Measurements from ENCODE around the gene COBL.

The COBL gene

GRCh38 chr7:51186531-51186930 is 130.1 kb downstream of the COBL start:
- DNase-seq = no peak

DNA sequence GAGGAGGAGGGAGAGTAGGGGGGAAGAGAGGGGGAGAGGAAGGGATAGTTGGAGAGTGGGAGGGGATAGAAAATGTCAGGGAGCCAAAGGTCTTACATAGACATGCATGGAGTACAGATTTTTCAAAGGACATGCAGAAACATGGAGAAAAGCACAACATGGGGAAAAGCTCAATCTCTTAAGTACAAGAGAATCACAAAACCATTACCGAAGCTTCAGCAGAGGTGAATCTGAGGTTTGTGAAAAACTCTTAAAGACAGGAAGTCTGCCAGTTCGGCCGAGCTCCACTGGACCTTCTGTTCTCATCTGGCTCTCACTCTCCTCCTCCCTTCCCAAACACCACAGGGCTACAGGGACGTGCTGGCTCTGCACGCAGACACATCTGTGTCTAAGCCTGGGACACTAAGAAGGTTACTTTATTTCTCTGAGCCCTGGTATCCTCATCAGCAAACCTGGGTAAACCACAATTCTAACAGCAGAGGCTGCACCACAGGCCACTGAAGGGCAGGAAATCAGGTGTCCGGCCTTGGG is 133.9 kb downstream of the COBL start:
- no peak for DNase-seq

DNA sequence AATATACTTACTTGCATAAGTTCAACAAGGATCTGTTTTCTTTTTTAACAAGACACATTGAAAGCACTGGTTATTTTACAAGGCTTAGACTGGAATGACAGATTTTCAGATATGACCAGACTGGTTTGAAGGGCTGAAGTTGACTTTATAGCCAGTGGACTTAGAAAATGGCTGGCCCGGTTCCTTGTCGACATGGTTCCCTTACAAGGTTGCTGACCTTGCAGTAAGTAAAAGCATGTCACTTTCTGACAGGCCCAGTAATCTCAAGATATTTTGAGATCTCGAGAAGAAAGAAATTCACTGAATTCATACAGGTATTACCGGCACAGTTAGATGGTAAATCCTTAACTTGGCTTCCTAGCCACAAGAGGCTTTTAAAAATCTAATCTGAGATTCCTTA is 136.5 kb downstream of the COBL start:
- no peak for DNase-seq

DNA sequence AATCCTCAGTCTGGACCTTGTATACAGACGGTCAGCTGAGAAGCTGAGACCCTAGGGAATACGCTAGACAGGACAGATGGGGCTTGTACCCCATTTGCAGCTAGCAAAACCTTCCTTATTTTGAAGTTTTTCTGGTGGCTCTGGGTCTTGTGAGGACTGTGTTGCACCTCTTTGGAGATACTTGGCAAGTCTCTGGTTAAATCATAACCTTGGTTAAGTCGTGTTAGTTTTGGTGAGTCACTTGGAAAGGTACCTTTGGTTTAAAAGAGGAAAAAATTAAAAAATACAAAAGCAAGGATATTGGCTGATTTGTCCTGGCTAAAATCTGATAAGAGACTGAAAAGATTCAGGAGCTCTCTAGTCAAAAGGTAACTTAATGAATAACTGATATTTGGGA is 140.6 kb downstream of the COBL start:
- DNase-seq = no peak

GRCh38 chr7:51175316-51175991 is 141.2 kb downstream of the COBL start:
- DNase-seq = no peak

DNA sequence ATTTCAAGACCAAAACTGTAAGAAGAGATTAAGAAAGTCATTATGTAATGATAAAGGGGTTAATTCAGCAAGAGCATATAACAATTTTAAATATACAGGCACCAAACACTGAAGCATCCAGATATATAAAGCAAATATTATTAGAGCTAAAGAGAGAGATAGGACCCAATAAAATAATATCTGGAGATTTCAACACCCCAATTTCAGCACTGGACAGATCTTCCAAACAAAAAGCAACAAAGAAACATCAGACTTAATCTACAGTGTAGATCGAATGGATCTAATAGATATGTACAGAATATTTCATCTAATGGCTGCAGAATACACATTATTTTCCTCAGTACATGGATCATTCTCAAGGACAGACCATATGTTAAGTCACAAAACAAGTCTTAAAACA is 151.3 kb downstream of the COBL start:
- DNase-seq = no peak

- peak; percentile 64 for DNase-seq
These were observed 153.8 kb downstream of the COBL start for GRCh38 chr7:51162724-51163329.

DNA sequence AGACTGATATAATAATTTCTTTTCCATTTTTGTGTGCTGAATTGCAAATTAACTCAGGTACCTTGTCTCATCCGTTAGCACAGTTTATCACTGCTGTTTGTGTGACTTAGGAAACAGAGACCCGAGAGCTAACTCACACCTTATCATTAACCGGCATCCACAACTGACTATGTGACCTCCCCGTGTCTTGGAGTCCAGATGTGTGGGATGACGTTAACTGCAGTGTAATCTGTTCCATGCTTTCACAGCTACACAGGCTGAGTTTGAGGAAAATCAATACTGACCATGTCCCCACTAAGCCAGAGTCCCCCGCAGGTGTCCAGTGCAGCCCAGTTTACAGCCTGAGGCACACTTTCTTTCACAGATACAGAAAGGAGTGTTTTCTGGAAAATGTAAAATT is 154.7 kb downstream of the COBL start:
- DNase-seq = no peak

DNA sequence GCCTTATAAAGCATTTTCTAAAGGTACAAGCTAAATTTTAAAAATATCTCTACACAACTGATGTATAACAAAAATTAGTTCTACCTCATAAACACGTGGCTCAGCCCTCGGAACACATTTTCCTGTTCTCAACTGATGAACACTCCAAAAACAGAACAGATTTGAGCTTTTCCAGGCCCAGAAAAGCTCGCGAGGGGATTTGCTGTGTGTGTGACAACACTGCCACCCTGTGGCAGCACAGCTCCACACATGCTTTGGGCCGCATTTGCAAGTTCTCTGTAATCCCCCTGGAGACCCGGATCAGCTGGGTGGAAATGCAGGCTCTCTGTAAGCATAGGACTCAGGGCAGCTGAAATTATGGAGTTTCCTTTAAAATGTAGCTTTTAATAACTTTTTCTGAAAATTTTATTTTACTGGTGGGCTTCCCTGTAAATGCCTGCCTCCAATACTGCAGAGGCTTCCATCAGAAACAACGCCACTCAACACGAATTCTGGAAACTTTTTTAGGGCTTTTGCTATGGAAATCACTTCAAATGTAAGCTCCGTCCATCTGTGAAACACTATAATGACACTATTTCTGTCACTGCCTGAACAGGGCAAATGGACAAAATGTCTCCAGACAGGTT is 155.5 kb downstream of the COBL start:
- DNase-seq = peak; percentile 49

DNA sequence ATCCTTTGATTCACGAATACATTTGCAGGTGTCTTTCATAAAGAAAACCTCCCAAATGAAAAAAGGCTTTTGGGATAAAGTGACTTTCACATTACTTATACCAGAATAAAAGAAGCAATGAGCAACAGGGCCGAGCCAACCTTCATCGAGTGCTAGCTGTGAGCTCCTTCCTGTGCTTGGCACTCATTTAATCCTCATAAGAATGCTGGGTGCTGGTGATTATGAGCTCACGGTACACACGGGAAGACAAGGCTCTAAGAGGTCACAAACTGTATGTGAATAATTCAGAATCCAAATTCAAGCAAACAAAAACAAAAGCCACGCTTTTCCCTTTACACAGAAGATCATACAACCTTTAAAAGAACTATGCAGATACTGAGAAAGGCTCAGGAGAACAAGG is 156.2 kb downstream of the COBL start:
- no peak for DNase-seq

DNA sequence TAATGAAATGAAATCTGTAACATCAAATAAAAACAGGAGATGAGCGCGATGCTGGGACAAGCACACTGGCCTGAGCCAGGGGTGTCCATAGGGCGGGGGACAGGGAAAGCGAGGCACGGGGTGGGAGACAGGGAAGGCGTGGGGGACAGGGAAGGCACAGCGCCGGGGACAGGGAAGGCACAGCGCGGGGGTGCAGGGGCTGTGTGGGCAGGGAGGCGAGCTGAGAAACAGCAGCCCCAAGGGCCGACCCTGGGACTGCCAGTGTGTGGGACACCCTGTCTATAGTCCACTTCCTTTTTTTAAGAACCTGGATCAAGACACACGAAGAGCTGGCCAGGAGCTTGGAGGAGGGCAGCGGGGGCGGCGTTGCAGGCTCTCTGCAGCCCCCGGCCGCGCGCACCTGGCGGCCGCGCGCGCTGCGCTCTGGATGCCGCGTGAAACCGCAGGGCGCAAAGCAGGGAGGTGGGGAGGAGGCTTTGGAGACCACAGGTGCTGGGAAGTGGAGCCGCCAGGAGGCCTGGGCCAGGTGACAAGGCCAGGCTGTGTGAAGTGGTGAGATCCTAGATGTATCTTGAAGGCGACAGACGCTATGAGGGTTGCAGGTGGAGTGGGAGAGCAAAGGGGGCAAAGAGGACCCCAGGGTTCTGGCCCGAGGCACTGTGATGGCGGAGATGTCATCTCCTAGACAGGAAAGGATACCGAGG is 157.7 kb downstream of the COBL start:
- DNase-seq = no peak

- no peak for DNase-seq
These were observed 158.4 kb downstream of the COBL start for GRCh38 chr7:51158211-51158610.

GRCh38 chr7:51154201-51154600 is 162.4 kb downstream of the COBL start:
- DNase-seq = no peak

GRCh38 chr7:51152706-51153200 is 163.9 kb downstream of the COBL start:
- DNase-seq = no peak

DNA sequence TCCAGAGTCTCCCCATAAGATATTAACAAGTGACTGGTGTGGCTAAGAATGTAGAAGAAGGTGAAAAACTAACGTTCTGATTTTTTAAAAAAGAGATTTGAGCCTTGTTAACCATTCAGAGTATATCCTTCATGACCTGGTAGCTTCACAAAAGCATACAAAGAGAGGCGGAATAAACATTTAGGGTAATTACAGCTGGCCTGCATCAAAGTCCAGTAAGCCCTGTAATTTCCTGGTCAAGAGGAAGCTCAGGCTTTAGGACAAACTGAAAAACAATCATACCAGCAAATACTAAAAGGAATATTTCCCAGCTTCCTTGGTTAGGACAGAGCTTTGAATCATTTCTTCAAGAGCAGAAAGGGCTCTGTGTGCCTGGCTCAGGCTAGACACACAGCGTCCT is 165.2 kb downstream of the COBL start:
- DNase-seq = no peak

DNA sequence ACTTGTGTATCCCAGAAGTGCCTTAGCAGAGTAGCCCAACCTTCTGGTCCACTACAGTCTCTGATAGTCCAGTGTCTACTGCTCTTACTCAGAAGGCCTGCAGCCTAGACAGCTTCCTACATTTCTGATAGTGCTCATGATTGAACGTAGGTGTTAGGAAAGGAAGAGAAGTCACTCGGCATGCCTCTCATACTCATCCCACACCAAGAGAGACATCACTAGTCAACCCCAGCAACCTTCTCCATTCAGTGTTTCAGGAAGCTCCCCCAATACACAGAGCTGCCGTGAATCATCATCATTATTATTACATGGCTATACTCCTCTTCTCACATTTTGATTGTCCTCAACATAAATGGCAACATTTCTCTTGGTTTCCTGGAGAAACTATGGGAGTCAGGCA is 166.4 kb downstream of the COBL start:
- no peak for DNase-seq

DNA sequence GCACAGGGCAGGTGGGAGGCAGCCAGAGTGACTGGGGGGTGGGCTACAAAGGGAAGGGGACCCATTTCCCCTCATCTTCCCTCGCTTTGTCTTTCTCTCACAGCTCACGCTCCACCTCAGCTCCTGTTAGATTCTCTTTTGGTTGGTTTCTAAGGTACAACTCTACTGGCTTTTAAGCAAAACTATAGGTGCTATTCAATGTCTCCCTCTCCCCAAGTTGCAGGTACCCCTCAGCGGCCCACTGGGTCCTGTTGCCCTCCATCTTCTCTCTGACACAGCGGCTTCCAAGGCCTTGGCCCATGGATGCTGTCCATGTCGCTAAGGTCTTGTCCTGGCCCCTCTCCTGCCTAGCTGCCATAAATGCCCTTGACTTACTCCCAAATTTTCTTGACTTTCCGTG is 168.4 kb downstream of the COBL start:
- no peak for DNase-seq

DNA sequence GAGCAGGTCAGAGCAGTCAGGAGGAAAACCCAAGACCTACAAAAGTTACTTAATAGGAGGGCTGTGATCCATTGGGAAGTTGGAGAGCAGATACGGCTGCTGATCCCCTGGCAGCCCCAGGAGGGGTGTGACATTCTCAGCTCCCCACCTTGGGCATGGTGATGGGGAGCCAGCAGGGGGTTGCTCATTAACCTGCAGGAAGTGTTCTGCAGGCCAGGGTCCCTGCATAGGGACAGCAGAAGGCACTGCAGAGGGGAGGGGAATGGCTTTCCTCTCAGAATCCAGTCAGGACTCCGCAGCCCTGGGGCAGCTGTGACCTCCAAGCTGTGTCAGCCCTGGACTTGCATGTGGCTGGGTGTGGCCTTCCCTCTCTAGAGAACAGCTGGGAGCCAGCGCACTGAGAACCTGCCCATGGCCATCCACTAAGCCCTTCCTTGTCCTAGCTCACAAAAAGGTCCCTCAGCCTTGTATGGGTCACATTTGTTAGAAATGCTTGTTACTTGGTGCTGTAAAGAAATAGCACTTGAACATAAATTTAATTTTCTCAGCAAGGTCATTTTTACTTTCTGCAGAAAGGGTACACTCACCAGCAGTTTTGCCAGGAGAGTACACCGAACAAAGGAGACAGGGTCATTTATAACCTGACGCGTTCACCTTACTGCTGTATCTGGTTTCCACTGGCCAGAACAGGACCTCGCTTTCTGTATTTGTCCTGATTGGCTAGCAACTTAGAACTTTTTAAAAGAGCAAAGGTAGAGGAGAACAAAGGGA is 169.6 kb downstream of the COBL start:
- DNase-seq = no peak

- no peak for DNase-seq
These were observed 172.4 kb downstream of the COBL start for GRCh38 chr7:51144178-51144577.

DNA sequence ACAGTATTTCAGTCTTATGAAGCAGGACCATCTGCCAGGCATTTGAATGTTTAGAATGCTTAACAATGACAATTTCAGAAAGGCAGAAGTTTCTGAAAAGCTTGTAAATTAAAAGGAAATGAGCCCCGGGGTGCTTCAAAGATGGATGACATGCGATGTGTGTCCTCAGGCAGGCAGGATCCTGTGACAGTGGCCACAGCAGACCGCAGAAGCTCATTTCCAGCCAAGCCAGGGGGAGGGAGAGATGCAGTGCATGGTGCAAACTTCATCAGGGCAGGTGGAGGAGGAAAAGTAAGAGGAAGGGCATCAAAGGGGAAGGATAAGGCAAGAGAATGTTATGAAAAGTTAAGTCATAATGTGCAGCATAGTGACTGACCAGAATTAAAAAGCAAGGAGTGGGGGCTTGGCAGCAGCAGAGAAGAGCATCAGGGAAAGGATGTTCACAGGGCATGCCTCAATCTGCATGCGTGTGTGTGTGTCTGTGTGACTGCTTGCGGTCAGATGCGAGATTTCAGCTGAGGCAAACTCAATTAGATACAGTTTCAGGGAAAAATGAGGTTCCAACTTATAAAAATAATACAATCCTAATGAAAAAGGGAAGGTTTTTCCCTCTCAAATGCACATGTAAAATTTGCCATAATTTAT is 173.7 kb downstream of the COBL start:
- no peak for DNase-seq

DNA sequence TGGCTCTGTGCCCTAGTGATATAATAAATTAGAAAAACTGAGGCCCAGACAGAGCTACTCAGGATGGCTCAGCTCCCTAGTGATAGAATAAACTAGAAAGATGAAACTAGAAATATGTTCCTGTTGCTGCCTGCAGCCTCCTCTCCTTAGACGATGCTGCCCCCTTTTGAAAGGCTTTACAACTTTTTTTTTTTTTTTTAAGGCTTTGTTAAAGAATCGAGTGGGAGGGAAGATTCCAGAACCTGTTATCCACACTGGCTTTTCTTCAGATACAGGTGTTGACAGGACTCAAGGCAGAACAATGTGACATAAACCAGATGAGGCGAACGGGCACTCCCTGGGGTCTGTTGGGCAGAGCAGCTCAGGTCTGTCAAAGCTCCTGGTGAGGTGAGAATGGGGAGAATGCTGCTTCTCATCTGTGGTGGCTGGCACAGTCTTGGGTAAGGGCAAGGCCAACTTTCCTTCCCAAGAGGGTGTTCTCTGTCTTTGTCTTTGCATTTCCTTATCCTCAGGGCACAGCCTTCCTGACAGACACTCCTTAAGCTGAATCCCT is 175.1 kb downstream of the COBL start:
- peak; percentile 14 for DNase-seq
